ENCODE data around the gene EIF2AK3.

DNA sequence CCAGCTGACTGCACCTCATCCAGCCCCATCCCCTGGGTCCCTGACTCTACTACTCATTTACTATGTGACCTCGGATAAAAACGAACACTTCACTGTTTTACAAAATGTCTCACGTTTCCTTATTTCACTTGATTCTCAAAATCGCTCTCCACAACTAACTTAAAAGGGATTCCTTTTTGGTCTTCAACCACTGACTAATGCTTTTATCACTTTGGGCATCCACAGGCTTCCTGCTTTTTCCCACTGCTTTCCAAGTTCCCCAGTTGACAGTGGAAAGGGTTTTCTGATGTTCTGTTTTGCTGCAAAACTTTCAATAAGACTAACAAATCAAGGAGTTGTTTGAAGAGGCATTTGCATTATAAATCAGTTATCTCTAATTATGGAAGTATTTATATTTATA lies 24.1 kb downstream of the EIF2AK3 start:
- TF ChIP-seq, protein P1, sequence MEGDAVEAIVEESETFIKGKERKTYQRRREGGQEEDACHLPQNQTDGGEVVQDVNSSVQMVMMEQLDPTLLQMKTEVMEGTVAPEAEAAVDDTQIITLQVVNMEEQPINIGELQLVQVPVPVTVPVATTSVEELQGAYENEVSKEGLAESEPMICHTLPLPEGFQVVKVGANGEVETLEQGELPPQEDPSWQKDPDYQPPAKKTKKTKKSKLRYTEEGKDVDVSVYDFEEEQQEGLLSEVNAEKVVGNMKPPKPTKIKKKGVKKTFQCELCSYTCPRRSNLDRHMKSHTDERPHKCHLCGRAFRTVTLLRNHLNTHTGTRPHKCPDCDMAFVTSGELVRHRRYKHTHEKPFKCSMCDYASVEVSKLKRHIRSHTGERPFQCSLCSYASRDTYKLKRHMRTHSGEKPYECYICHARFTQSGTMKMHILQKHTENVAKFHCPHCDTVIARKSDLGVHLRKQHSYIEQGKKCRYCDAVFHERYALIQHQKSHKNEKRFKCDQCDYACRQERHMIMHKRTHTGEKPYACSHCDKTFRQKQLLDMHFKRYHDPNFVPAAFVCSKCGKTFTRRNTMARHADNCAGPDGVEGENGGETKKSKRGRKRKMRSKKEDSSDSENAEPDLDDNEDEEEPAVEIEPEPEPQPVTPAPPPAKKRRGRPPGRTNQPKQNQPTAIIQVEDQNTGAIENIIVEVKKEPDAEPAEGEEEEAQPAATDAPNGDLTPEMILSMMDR (IDR thresholded peaks at IDR 0.05) = no peak
- TF ChIP-seq POLR2A (IDR thresholded peaks at IDR 0.05; ENCODE audit: low read depth) = no peak
